Stimulated activated CD4-positive, alpha-beta T cell treated with anti-CD3 and anti-CD28 coated beads, Interleukin-2, amount 100 ng/mL, for 4 hours (primary cell): Measurements from ENCODE around the gene FBLL1.
A peak's percentile ranks its signal among the peaks of the same experiment; 100 is the strongest.
"Not testable (repeated sequence)": the region's sequence is repeated elsewhere in the genome, so short reads cannot be mapped to it uniquely, and the experiment has no call there.

Experiments
- DNase-seq: peaks from one replicate; pipeline ENCODE4 v3.0.0-alpha.2; 2020; ENCODE audit warnings: low read depth

The FBLL1 gene

DNA sequence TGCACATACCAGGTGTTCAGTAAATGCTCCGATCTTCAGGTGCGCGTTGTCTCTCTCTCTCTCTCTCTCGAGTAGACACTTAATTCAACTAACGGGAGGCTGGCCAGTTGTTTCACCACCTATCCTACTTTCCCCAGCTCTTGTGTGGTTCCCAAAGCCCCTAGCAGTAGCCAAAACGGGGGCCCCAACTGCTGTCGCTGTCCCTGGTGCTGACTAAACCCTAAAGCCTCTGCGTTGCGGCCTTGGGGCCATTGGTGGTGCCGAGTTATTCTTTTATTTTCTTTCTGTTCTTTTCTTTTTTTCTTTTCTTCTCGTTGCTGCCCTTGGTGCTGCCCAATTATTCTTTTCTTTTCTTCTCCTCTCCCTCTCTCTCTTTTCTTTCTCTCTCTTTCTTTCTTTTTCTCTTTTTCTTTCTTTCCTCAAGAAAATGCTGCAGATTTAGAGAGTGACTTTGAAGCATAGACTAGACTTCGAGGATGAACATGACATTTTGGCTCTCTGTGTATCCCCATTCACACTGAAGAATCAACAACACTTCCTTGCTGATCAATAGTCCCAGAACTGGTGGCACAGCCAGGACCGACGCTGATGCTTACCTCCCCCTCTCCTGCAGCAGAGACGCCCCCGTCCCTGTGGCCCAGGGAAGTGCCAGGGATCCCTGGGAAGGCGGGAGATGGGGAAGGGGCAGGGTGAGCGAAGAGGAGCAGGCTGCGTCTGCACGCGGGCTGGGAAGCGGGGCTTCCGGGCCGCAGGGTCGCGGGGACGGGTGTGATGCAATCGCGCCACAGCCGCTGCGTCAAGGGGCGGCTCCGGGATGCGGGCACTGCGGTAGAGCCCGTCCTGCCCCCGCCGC is at the start of gene FBLL1:
TSS of gene FBLL1 (plus strand) at position 785 of the 853 bp plus-strand sequence. CDS start 200 bp downstream, outside the sequence.
- no peak for DNase-seq

DNA sequence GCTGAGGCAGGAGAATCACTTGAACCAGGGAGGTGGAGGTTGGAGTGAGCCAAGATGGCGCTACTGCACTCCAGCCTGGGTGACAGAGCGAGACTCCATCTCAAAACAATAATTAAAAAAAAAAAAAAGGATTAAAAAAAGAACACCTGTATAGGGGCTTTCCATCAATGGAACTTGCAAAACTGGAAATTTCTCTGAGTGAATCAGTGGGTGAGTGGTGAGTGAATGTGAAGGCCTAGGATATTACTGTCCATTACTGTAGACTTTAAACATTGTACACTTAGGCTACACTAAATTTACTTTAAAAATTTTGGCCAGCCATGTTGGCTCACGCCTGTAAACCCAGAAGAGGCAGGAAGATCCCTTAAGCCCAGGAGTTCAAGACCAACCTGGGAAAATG is 48.5 kb upstream of the FBLL1 start:
- DNase-seq = no peak

DNA sequence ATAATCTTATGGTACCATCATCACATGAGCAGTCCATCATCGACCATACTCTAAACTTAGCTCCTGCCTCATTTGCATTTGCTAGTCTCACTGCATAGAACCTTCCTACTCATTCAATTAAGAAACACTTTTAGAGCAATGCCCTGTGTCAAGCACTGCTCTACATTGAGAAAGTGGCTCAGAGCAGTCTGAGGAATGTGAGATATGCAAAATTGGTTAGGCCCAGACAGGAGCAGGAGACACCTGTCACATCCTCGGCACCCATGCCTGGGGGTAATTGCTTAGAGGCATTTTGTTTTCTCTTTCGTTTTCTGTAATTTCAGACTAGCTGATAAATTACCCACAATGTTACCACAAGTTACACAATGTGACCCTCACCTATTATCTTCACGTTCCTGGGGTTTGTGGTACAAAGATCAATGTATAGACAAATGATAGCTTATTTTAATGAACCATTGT is 47.7 kb upstream of the FBLL1 start:
- no peak for DNase-seq

DNA sequence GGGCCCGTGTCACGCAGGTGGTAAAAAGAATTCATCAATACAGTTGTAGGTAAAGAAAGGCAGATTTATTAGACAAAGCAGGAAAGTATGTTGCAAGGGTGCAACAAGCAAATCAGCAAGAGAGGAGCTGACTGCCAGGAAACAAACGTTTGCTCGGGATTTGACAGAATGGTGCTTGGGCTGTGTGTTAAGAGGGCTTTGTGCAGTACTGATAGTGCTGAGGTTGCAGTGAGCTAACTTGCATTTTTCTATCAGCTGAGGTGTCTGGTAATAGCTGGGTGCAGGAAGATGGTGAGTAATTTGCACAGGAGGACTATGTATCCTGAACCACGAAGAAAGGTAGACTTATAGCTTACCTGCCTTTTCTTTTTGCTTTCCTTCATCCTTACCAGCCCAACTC is 46.7 kb upstream of the FBLL1 start:
- no peak for DNase-seq

DNA sequence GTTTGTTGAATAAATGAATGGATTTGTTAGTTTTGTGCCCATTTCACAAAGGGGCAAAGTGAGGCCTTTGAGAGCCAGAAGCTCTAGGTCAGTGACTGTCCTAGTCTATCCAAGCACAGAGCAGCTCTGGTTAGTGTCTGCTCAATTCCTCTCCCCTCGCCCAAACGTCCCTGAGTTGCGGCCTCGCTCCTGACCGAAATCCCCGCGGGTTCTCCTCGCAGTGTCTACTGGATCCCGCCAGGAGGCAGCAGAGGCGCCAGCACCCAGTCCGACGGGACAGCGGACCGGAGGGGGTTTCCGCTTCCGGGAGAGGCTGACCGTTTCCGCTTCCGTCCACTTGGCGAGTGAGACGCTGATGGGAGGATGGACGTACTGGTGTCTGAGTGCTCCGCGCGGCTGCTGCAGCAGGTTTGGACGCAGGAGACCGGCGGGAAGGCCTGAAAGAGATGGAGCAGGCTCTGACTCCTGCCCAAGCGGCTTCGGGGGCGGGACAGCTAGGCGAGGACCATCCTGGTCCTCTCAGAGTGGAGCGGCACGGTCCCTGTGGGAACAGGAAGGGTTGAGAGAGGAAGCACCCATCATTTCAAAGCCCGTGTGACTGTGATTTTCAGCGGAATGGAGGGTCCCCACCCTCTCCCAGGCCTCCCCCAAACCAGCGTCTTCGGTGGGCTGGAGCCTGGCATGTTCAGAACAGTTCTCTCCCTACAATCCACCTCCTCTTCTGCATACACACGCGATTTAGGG is 42.8 kb upstream of the FBLL1 start, which contains the start of gene RARS1:
TSS of gene RARS1 (plus strand) at position 336 of the 744 bp plus-strand sequence. CDS start at position 364, 28 bp downstream.
- peak; percentile 79 for DNase-seq

DNA sequence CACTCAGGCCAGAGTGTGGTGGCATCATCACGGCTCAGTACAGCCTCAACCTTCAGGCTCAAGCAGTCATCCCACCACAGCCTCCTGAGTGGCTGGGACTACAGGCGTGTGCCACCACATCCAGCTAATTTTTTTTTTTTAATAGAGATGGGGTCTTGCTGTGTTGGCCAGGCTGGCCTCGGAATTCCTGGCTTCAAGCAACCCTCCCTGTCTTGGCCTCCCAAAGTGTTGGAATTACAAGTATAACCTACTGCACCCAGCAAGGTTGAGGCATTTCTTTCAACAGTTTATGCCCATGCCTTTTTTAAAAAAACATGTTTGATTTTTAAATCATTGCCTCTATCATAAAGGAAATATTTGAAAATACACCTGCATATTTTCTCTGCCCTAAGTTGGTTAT is 40.0 kb upstream of the FBLL1 start:
- DNase-seq = no peak

DNA sequence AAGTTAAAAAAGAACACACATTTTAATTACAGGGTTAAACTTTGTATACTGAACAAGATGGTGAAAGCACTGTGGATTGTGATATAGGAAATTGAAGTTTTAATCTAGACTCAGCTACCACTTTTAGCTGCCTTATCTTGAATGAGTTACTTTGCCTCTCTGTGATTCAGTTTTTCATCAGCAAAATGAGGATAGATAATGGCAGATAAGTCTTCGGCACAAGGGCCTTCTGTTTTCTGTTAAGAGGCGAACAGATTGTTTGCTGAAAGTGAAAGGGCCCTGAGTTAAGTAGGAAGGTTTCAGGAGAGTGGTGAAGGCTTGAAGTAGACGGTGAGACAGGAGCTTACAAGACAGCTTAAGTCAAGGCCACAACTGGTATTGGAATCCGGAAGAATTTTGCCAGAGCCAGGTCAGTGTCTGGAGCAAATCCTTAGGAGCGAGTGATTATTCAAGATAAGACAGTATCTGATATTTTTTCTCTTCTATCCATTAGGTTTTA is 35.0 kb upstream of the FBLL1 start:
- DNase-seq = no peak

DNA sequence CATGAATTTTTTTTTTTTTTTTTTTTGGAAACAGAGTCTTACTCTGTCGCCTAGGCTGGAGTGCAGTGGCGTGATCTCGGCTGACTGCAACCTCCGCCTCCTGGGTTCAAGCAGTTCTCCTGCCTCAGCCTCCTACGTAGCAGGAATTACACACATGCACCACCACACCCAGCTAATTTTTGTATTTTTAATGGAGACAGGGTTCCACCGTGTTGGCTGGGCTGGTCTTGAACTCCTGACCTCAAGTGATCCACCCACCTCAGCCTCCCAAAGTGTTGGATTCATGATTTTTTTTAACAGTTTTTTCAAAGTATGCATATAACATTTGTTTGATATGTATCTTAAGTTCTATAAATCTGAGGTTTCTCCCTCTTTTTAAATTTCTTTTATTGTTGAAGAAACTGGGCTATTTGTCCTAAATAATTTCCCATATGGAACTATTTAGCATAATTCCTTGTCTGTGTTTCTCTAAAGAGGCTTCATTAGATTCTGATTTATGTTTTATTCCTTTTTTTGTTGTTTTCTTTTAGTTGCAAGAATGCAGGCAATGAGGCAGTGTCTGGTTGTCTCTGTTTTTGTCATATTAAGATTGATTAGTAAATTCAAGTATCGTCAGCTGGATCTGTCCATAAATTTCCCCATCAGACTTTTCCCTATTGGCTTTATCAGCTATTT is 26.4 kb upstream of the FBLL1 start:
- no peak for DNase-seq

DNA sequence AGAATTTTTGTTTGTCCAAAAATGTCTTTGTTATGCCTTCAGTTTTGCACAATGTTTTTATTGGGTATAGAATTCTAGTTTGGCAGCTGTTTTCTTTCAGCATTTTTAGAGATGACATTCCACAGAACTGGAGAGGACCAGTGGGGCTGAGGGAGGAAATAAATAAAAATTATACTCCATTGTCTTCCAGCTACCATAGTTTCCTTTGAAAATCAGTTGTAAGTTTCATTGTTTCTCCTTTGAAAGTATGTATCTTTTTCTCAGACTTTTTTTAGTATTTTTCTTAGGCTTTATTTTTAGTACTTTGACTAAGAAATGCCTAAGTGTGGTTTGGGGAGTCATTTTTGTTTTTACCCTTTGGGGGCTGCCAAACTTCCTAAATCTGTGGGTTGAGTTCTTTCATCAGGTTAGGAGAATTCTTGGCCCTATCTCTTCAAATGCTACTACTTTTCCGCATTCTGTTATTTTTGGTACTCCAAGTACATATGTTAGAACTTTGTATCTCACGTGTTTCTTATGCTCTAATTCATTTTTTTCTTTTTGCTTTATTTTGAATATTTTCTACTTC is 15.2 kb upstream of the FBLL1 start:
- no peak for DNase-seq

DNA sequence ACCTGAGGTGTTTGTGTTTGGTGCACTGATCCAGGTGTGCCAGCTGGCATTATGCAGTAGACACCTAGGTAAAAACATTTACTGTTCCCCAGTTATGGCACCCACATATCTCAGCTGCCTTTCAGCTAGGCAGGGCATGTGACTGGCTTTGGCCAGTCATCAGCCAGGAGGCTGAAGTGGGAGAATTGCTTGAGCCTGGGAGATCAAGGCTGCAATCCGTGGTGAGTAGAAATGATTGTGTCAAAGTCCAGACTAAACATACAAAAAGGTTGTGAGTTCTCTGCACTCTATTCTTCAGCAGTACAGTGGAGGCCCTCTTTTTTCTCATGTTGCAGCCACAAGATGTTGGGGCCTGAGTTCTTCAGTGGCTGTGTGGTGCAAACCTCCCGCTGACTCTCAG is 3.2 kb upstream of the FBLL1 start:
- no peak for DNase-seq

DNA sequence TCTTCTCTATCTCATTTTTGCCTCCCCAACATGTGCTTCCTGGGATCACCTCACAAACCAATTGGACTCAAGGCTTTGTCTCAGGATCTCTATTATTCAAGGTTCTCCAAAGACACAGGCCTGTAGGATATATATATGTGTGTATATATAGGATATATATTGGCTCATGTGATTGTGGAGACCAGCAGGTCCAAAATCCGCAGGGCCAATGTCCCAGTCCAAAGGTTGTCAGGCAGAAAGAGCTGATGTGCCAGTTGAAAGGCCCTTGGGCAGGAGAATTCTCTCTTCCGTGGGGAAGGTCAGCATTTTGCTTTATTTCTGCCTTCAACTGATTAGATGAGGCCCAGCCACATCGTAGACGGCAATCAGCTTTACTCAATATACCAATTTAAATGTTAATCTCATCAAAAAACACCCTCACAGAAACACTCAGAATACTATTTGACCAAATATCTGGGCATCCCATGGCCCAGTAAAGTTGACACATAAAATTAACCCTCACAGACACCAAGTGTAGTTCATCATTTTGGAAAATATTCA is 1.3 kb upstream of the FBLL1 start:
- no peak for DNase-seq

DNA sequence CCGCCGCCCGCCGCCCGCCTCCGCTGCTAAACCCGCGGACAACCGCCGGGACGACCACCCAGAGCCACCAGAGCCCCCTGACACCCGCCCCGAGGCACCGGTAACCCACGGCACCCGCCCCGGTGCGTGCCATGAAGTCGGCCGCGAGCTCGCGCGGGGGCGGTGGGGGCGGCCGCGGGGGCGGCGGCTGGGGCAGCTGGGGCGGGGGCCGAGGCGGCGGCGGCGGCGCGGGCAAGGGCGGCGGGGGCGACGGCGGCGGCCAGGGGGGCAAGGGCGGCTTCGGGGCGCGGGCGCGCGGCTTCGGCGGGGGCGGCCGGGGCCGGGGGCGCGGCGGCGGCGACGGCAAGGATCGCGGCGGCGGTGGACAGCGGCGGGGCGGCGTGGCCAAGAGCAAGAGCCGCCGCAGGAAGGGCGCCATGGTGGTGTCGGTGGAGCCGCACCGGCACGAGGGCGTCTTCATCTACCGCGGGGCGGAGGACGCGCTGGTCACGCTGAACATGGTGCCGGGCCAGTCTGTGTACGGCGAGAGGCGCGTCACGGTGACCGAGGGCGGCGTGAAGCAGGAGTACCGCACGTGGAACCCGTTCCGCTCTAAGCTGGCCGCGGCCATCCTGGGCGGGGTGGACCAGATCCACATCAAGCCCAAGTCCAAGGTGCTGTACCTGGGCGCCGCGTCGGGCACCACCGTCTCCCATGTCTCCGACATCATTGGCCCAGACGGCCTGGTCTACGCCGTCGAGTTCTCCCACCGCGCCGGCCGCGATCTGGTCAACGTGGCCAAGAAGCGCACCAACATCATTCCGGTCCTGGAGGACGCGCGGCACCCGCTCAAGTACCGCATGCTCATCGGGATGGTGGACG is 499 bp downstream of the FBLL1 start:
- peak; percentile 4 for DNase-seq

DNA sequence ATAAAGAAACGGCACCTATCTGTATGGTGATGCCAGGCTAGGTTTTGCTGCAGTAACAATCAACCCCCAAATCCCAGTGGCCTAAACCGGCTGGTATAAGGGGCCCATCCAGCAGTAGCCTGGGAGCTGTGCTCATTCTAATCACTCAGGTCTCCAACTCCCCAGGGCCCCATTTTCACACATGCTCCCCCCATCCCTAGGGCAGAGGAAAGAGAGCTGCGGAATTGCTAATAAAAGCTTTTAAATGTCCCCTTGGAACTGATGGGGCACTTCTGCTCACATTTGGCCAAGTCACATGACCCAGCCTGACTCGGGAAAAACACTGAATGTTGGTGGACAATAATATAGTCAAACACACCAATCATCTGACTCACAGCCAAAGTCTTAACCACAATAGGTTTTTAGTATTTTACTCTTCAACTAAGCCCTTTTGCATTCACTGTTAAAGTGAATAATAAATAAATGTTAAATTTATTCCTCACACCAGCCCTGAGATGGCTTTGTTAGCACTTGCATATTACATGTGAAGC is 1.6 kb downstream of the FBLL1 start:
- DNase-seq = no peak

DNA sequence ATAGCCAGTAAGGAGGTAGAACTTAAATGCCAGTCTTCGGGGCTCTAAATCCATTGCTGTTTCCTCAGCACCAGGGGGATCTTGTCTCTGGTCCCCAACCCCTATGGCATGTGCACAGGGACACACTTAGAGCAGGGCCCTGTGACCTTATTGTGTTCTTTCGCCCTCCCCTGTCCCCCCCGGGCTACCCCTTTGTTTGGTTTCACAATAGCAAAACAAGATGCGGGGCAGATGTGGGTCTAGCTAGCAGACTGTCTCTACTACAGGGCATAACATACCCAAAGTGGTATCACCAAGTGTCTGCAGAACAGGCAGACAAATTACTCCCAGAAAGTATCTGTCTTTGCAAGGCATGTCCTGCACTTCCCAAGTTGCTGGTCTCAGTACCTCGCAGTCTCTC is 2.1 kb downstream of the FBLL1 start:
- no peak for DNase-seq

DNA sequence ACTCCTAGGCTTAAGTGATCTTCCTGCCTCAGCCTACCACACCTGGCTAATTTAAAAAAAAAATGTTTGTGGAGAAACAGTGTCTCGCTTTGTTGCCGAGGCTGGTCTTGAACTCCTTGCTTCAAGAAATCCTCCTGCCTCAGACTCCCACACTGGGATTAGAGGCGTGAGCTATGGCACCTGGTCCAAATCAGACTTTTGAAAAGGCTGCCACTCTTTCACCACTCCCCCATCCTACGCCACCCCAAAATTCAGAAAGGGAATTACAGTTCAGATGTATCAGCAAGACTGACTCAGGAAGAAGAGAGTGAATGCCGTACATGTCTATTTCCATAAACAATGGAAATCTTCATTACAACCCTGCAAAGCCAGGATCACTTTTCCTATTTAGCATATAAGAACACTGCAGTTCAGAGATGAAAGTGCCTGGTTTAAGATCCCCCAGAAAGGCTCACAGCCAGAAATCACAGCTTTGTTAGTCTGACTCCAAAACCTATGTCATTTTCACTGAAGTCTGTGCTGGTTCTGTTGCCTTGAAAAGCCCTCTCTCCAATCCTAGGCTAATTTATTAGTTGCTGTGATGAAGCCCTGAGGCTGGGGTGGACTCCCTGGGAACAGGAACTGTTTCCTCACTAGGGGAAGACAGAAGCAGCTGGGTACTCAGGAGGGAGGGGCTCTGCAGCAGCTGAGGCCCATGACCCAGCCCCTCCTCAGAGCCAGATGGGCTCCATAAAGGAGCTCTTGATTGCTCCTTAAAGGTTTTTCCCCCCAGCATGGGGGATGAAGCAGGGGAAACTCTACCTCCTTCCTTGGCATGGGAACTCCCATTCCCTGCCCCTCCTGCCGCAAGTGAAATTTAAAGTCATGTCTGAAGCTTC is 3.1 kb downstream of the FBLL1 start:
- no peak for DNase-seq

DNA sequence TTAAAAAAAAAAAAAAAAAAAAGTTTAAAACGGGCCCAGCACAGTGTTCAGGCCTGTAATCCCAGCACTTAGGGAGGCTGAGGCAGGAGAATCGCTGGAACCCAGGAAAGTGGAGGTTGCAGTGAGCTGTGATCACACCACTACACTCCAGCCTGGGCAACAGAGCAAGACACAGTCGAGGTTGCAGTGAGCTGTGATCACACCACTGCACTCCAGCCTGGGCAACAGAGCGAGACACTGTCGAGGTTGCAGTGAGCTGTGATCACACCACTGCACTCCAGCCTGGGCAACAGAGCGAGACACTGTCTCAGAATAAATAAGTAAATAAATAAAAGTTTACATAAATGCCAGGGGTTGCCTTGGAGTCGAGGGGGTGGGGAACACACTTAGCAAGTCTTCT is 5.2 kb downstream of the FBLL1 start:
- not testable (repeated sequence) for DNase-seq

DNA sequence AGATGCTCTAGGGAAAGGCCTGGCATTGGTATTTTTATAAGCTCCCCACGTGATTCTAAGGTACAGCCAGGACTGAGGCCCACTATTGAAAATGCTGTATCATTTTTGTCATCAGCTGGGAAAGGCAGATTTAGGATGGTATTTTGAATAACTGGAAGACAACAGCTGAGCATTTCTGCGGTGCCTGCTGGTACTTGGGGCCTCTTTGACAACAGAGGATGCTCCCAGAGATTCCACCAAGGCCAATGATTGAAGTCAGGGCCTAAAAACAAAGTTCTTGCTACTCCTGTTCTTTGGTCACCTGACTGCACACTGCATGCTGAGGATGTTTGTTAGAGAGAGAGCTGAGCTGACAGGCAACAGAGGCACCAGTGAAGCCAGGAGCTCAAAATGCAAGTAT is 8.1 kb downstream of the FBLL1 start:
- DNase-seq = no peak

DNA sequence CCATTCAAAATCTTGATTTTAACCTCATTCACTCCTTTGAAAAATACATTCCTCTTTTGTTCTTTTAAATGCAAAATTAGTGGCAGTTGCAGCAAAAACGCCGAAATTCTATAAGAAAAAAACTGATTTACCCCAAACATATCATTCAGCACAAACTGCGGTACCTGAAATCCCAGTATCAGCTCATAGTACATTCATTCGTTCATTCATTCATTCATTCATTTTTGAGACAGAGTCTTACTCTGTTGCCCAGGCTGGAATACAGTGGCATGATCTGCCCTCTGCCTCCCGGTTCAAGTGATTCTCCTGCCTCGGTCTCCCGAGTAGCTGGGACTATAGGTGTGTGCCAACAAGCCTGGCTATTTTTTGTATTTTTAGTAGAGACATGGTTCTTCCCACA is 20.4 kb downstream of the FBLL1 start:
- DNase-seq = no peak

DNA sequence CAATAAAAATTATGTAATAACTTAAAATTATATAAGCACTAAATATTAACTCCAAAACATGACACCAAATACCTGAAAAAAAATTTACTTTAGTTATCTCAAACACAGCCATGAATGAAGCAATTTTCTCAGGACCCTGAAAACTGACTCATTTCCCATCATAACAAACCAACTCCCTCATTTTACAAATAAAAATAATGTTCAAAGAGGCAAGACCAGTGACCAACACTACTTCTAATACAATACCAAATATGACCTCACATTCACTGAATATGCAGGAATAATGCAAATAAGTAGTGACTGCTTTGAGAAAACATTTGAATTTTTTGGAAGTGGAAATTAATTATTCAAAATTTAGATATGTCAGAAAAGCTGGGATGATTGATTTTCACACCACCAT is 21.6 kb downstream of the FBLL1 start:
- no peak for DNase-seq

DNA sequence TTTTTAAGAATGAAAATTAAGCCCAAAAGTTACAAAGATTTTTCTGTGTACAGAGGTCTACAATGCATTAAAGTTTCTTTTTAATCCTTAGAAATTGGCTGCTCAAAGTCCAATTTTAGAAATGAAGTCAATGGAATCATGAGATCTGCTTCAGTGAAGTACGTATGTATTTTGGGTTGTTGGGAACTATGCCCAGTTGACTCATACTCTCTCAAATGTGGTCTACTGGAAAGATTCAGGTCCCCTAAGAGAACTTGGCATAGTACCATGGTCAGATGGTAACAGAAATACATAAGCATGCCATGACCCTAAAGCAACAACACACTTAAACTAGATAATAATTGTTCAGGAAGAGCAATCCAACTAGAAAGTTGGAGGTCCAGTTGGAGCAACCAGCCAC is 23.0 kb downstream of the FBLL1 start:
- DNase-seq = no peak
